ENCODE data around the gene ZNF831. TPM values are rescaled to one million over a fixed set of nuclear protein-coding genes. Genes with fewer than 3 reads are reported as not detected.

Gene ZNF831
- total RNA-seq, 1 donor from 2014 or later: 4.0 TPM

DNA sequence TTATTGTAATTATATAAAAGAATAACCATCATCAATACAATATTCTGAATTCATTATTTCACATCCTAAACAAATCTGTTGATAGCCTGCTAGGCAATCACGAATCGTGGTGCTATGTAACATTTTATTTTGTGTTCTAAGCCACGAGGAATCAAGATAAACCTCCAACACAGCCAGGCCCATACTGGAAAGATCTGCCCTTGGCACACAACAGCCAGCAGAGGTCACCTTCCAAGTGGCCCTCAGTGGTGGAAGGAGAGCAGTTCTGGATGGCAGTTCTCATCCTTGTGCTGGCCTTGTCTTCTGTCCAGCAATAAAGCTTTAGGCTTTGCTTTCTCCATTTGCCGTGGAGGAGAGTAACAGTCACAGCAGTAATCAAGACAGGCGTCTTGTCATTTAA, 13.2 kb downstream of the ZNF831 start:
- ATAC-seq (ENCODE audit: low read depth) (no peak), DNase-seq (no peak)
- peaks cover 31% of the 10 kb centered on the region for H3K36me3 Mint-ChIP-seq (ENCODE audit: low read depth)
- CTCF ChIA-PET: no interaction called here
- POLR2A ChIA-PET: interaction anchor here (1.5 kb wide), 1 partner anchor 13 kb away, joined by 6 read pairs; the partner anchor contains the start of gene ZNF831
- no peak overlapping the region for H3K27ac Mint-ChIP-seq
- no peaks in the 10 kb centered on the region for H3K9me3 Mint-ChIP-seq
- H3K4me1 Mint-ChIP-seq: peaks cover 29% of the 10 kb centered on the region
- H3K27me3 Mint-ChIP-seq: no peaks in the 10 kb centered on the region
- intact Hi-C loops (cut with micrococcal nuclease): no loop called here
- TF ChIP-seq, protein P1, sequence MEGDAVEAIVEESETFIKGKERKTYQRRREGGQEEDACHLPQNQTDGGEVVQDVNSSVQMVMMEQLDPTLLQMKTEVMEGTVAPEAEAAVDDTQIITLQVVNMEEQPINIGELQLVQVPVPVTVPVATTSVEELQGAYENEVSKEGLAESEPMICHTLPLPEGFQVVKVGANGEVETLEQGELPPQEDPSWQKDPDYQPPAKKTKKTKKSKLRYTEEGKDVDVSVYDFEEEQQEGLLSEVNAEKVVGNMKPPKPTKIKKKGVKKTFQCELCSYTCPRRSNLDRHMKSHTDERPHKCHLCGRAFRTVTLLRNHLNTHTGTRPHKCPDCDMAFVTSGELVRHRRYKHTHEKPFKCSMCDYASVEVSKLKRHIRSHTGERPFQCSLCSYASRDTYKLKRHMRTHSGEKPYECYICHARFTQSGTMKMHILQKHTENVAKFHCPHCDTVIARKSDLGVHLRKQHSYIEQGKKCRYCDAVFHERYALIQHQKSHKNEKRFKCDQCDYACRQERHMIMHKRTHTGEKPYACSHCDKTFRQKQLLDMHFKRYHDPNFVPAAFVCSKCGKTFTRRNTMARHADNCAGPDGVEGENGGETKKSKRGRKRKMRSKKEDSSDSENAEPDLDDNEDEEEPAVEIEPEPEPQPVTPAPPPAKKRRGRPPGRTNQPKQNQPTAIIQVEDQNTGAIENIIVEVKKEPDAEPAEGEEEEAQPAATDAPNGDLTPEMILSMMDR (IDR thresholded peaks at IDR 0.05): no peak
- no peak overlapping the region for H3K4me3 Mint-ChIP-seq

DNA sequence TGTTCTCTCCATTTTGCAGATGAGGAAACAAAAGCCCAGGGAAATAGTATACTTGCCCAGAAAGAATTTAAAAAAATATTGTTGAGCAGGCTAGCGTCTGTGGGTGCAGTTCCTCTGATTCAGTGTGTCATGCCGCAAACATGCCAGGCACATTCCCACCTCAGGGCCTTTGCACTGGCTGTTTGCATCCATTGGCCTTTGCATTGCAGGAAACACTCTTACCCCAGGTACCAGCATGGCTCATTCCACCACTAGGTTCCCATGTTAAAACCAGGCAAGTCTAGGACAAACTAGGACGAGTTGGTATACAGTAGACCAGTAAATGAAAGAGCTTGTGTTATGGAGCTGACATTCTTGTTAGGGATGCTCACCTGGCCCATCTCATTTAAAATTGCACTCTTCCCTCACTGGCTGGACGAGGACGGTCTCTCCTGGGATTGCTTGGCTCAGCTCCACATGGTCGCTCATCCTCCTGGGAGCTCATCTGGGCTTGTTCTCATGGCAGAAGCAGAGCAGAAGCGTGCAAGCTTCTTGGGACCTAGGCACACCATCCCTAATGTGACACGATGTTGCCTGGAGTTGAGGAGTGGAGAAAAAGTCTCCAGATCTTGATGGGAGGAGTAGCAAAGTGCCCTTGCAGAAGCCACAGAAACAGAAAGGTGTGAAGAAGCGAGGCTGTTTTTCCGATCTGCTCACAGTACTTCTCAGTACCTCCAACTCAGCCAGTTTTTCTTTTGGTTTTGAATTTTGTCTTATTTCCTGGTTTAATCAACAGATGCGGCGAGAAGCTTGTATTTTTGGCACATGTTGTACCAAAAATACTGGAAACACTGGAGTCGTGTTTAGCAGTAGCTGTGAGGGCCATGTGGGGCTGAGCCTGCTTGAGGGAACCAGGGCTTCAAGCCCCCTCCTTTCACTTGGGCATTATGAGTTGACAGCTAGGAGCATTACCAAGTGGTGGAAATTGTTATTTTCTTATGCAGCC, 13.9 kb downstream of the ZNF831 start:
- peak overlapping the region; percentile 72 for H3K27ac Mint-ChIP-seq
- CTCF ChIA-PET: interaction anchor here (0.8 kb wide), 1 partner anchor 83 kb away, joined by 3 read pairs; no protein-coding TSS in a partner anchor
- H3K27me3 Mint-ChIP-seq: no peaks in the 10 kb centered on the region
- POLR2A ChIA-PET: interaction anchor here (1.5 kb wide), 1 partner anchor 14 kb away, joined by 6 read pairs; the partner anchor contains the start of gene ZNF831
- intact Hi-C loops (cut with micrococcal nuclease): no loop called here
- peaks cover 37% of the 10 kb centered on the region for H3K4me1 Mint-ChIP-seq
- peaks cover 31% of the 10 kb centered on the region for H3K36me3 Mint-ChIP-seq (ENCODE audit: low read depth)
- no peak for ATAC-seq (ENCODE audit: low read depth)
- peak overlapping the region; percentile 5 for H3K4me3 Mint-ChIP-seq
- DNase-seq: no peak
- TF ChIP-seq, protein P1 (IDR thresholded peaks at IDR 0.05): no peak
- no peaks in the 10 kb centered on the region for H3K9me3 Mint-ChIP-seq

DNA sequence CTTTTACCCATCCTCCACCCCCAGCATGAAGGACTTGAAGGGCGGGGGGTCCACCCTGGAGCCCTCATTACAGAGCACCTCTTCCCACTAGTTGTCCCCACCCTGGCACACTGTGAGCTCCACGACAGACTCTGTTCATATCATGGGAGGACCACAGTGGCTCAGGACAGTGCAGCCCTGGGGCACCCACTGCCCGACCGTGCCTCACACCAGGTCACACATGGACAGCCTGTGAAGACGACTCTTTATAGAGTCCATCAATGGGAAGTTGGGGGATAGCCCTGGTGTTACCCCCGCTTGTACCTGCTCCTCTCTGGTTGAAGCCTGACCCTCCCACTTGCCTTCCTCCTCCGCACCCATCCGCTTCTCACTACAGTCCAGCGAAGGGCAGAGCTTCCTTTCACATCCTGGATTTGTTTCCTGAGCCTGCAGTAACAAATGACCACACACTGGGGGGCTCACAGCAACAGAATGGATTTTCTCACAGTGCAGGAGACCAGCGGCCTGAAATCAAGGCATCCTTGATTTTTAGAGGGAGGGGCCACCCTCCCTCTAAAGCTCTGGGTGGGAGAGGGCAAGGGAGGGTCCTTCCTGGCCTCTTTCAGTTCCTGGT, 15.5 kb downstream of the ZNF831 start:
- DNase-seq (no peak), ATAC-seq (ENCODE audit: low read depth) (no peak)
- Mint-ChIP-seq H3K27me3 (no peaks in the 10 kb centered on the region), H3K4me1 (peaks cover 50% of the 10 kb centered on the region), H3K27ac (no peak overlapping the region), H3K4me3 (no peak overlapping the region), H3K36me3 (ENCODE audit: low read depth) (peaks cover 25% of the 10 kb centered on the region), H3K9me3 (peaks cover under 1% of the 10 kb centered on the region)
- intact Hi-C loops (cut with micrococcal nuclease): no loop called here
- TF ChIP-seq, protein P1 (IDR thresholded peaks at IDR 0.05): no peak
- ChIA-PET CTCF (no interaction called here), POLR2A (no interaction called here)

- CTCF ChIA-PET: no interaction called here
- DNase-seq (no peak), ATAC-seq (ENCODE audit: low read depth) (no peak)
- intact Hi-C loops (cut with micrococcal nuclease): no loop called here
- H3K27me3 Mint-ChIP-seq: no peaks in the 10 kb centered on the region
- peaks cover 3% of the 10 kb centered on the region for H3K9me3 Mint-ChIP-seq
- POLR2A ChIA-PET: no interaction called here
- TF ChIP-seq, protein P1 (IDR thresholded peaks at IDR 0.05): no peak
- H3K27ac Mint-ChIP-seq: no peak overlapping the region
- H3K36me3 Mint-ChIP-seq (ENCODE audit: low read depth): peaks cover 22% of the 10 kb centered on the region
- no peak overlapping the region for H3K4me3 Mint-ChIP-seq
- peaks cover 54% of the 10 kb centered on the region for H3K4me1 Mint-ChIP-seq
These were observed 16.4 kb downstream of the ZNF831 start for GRCh38 chr20:59179988-59180387.

- Mint-ChIP-seq H3K27ac (peak overlapping the region; percentile 3), H3K9me3 (peaks cover 3% of the 10 kb centered on the region), H3K27me3 (no peaks in the 10 kb centered on the region), H3K36me3 (ENCODE audit: low read depth) (peaks cover 16% of the 10 kb centered on the region), H3K4me3 (no peak overlapping the region), H3K4me1 (peaks cover 54% of the 10 kb centered on the region)
- TF ChIP-seq, protein P1 (IDR thresholded peaks at IDR 0.05): no peak
- POLR2A ChIA-PET: interaction anchor here (0.6 to 1.6 kb wide), 3 partner anchors 18 to 530 kb away, joined by 3 to 4 read pairs (median 4); partner anchors contain the start of genes STX16 and ZNF831
- DNase-seq (no peak), ATAC-seq (ENCODE audit: low read depth) (no peak)
- CTCF ChIA-PET: interaction anchor here (2.4 kb wide), 1 partner anchor 93 kb away, joined by 10 read pairs; no protein-coding TSS in a partner anchor
- intact Hi-C loops (cut with micrococcal nuclease): loop anchor here (1.0 to 2.0 kb wide), 2 partner anchors 17 to 59 kb away; no protein-coding TSS in a partner anchor
These were observed 18.3 kb downstream of the ZNF831 start for GRCh38 chr20:59181936-59182335.
